ENCODE data around the gene FLT3LG.

DNA sequence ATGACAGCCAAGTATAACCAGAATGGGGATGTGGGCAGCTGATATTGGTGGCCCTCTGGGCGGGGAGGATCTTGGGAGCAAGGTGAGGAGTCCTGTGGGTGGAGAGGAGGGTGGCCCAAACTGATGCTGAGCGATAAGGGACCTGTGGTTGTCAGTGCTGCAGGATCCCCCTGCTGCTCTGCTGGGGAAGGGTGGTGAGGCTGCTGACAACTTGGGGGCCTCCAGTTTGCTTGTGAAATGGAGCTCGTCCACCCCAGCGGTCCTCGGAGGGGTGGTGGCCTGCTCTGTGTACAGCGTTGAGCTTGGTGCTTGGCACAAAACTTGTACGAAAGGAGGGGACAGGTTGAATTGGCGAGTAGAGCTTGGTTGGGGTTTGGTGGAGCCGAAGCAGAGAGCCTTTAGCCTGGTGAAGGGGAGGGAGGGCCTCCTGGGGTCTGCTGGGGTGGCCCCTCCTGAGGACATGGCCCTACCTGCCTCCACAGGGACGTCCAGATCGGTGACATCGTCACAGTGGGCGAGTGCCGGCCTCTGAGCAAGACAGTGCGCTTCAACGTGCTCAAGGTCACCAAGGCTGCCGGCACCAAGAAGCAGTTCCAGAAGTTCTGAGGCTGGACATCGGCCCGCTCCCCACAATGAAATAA, 25.1 kb downstream of the FLT3LG start:
- TF ChIP-seq FOXM1 (IDR thresholded peaks at IDR 0.05; ENCODE audit: borderline replicate concordance) = no peak
- TF ChIP-seq SUZ12 (IDR thresholded peaks at IDR 0.05) = no peak
- TF ChIP-seq NFRKB (IDR thresholded peaks at IDR 0.05) = no peak
- no peak for TF ChIP-seq SP1 (IDR thresholded peaks at IDR 0.05)
- TF ChIP-seq FOXA1 (IDR thresholded peaks at IDR 0.05) = no peak
- TF ChIP-seq ARNT (IDR thresholded peaks at IDR 0.05) = no peak

Measured in HEK293T (cell line).